Measurements from ENCODE around the gene HPSE2.

- TF ChIP-seq CTCF (IDR thresholded peaks at IDR 0.05) (no peak), POLR2A (IDR thresholded peaks at IDR 0.05) (no peak), POLR2AphosphoS5 (IDR thresholded peaks at IDR 0.05; ENCODE audit: insufficient read depth in 1 of 2, low read depth in 1 of 2) (no peak)
Observed at GRCh38 chr10:98833542-98833941, 402.1 kb downstream of the HPSE2 start.

All from vagina (tissue), 2 donors.